HG03095 (cell line): ENCODE data around the gene RIMS4.
"Not testable (repeated sequence)": the region's sequence is repeated elsewhere in the genome, so short reads cannot be mapped to it uniquely, and the experiment has no call there.

ENCODE experiments used
- ATAC-seq: cut with Tn5 transposase; IDR thresholded peaks from one replicate; pipeline ENCODE4 v1.9.1; 2021; ENCODE audit warnings: moderate library complexity; ENCODE audit not compliant: unreplicated experiment

The RIMS4 gene

DNA sequence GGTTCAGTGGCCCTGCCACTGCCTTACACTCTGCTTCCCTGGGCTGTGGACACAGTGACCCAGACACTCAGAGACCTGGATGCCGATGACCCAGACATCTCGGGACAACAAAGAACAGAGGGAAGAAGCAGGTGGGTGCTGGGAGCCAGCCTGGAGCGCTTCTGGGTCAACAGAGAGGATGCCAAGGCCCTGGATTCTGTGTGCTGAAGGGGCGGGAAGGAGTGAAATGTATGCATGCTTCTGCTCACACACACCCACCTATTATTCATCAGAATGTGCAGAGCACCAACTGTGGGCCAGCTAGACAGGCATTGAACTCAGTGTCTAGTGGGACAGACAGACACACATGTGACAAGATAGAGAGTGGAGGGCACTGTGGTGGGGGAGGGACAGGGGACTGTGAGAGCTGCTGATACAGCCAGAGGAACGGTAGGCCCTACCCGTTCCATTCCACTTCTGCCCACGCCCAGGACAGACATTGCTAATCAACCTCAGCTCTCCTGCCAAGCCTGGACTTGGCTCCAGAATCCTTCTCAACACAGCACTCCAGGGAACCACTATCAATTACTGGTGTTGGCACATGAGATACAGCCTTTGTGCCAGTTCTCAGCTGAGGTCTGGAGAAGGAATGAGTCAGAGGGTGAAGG is 44.5 kb downstream of the RIMS4 start:
- ATAC-seq = no peak

DNA sequence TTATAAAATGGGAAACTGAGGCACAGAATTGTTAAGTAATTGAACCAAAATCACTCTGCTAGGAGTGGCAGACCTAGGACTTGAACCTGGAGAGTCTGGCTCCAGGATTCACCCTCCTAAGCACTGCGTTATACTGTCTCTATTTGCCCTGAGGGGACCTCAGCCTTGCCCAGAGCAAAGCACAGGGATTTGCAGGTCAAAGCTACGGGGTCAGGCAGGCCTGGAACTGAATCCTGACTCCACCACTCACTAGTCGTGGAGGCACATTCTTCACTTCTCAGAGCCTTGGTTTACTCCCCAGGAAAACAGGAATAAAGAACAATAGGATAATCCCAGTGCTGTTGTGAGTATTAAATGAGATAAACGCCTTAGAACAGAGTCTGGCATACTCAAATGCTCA is 45.3 kb downstream of the RIMS4 start:
- ATAC-seq = no peak

DNA sequence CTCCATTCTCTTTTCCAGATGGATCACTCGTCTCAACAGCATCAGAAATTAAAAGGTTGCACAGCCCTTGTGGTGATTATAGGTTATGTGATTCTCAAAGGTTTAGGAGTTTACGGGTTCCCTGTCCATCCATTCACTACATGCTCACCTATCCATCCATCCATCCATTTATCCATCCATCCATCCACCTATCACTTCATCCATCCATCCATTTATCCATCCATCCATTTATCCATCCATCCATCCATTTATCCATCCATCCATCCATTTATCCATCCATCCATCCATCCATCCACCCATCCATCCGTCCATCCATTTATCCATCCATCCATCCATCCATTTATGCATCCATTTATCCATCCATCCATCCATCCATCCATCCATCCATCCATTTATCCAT is 46.5 kb downstream of the RIMS4 start:
- not testable (repeated sequence) for ATAC-seq

DNA sequence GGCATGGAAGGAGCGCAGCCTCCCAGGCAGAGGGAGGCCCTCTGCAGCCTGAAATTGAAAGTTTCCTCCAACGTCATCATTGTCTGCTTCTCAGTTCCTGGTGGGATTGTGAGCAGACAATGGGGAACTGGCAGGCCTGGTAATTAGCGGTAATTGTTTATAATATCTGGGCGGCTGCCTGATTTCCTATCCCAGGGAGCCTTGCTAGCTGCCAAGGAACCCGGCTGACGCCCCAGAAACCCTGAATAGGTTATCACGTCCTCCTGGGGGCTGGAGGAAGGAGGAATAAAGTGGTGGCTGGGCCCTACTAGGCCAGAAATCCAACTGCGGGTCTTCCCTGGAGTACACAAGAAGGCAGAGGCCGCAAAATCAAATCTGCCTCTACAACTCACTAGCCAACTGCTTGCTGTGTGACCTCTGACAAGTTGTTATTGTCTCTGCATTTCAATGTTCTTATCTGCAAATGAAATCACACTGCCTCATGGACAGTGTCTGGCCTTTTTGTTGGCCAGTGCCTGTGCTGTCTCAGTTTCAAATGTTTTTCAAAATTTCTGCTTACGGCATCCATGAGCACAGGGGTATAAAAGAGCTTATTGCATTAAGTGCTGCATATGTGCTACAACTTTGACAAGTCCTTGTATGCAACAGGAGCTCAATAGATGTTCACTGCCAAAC is 47.7 kb downstream of the RIMS4 start:
- no peak for ATAC-seq

DNA sequence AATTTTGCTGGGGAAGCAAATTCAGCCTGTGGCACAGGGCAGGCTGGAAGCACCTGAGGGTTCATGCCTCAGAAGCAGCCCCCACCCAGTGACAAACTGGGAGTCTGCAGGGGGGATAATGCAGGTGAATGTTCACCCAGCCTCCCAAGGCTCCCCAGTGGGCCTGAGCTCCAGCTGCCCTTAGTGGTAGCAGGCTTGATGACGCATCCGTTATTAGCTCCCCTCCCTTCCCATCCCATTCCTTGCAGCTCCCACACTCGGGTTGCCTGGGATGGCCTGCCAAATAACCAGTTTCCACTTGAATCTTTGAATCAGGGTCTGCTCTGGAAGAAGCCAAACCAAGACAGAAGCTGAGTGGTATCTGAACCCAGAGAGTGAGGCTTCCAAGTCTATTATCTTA is 48.9 kb downstream of the RIMS4 start:
- ATAC-seq = no peak

DNA sequence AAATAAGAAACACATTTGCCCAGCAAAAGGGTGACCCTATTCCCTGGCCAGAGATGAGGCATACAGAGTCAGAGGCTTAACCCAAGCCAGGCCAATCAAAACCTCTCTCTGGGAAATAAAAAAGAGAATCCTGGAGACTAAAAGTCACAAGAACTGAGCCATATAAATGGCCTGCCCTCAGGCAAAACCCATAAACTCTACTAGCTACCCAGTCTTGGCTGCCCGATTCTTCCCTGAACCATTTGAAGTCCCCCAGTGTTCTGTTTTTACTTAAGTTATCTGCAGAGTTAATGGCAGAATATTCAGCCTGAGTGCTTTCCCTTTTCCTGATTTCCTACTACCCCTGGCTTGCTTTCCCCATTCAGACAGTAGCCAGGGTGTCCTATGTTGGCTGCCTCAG is 50.8 kb downstream of the RIMS4 start:
- no peak for ATAC-seq

DNA sequence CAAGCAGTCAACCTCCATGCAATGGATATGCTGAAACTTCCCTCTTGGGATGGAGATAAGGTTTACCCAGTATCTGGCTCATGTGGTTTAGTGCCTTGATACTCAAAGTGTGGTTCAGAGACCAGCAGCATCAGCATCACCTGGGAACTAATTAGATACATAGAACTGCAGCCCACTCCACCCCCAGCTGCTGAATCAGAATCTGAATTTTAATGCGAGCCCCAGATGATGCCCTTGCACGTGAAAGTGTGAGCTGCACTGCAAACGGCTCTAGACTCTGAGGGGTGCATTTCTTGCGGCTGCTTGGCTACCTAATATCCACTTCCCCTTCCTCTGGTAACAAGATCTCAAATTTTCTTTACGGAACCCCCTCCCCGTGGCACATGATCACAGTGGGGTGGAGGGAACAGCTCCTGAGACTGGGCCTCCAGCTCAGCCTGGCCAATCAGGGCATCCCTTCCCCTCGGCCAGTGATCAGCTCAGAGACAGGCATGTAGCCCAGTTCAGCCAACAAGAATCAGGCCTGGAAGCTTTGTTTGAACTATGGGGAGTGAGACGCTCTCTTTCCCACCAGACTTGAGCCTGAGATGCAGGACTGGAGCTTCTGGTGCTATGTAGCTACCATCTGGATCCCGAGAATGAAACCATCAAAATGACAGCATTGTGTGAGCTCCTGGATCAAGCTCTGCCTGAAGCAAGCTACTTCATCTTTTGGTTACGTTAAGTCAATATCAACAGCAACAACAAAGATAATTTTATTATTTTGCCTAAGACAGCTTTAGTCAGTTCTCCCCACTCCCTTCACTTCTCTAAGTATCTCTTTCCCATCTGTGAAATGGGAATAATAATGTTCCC is 51.9 kb downstream of the RIMS4 start:
- no peak for ATAC-seq

DNA sequence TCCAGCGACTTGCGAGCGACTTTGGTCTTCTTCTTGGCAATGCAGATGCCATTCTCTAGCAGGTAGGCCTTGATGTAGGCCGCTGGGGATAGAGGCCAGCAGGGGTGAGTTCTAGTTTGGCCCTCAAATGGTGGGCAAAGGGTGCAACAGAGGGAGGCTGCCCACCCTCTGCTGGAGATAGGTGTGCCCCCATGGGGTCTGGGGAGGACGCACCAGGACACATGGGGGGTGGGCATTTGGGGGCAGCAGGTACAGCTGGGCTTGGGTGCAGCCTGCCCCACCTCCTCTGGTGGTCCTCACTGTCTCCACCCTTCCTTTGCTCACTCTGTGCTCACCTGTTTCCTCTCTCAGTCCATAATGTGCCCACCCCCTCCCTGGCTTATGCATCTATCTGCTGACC is 53.4 kb downstream of the RIMS4 start:
- no peak for ATAC-seq

DNA sequence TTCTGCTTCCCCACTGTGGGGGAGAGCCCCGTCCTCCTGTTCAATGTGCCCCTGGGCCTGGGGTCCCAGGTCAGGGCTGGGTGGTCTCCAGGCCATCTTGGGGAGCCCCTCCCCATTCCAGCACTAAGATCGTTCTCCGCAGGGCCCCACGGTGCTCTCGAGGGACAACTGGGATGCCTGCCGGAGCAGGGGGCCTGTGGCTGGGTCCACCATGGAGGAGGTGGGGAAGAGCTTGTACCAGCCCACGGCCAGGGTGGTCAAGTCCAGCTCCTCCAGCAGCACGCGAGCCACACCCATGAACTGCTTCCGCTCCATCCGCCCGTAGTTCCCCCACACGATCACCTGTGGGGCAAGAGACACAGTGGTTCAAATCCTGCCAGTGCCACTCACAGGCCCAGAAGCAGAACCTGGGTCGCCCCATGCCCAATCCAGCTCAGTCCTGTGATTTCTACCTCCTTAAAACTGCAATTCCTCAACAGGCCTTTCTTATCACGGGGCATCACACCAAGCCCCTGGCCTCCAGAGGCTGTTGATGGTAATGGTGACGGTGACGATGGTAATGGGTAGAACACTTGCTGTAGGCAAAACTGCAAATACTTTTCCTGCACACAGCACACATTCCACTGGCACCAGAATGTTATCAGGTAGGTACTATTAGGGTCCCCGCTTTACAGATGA is 54.2 kb downstream of the RIMS4 start:
- no peak for ATAC-seq

DNA sequence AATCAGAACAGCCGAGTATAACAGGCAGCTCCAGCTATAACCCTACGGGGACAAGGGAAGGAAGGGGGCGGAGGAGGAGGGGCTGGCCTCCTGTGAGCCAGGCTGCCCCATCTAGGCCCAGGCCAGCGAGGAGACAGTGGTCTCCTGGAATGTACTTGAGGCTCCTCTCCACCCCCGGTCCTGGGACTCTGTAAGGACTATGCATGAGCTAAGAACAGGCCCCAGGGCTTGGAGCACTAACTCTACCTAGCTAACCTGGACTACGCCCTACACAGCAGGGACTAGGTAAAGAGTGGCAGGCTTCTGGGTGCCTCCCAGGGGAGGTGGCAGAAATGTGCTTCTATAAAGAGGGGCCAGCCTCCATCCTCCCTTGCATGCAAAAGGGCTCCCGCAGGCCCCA is 55.8 kb downstream of the RIMS4 start:
- ATAC-seq = no peak

DNA sequence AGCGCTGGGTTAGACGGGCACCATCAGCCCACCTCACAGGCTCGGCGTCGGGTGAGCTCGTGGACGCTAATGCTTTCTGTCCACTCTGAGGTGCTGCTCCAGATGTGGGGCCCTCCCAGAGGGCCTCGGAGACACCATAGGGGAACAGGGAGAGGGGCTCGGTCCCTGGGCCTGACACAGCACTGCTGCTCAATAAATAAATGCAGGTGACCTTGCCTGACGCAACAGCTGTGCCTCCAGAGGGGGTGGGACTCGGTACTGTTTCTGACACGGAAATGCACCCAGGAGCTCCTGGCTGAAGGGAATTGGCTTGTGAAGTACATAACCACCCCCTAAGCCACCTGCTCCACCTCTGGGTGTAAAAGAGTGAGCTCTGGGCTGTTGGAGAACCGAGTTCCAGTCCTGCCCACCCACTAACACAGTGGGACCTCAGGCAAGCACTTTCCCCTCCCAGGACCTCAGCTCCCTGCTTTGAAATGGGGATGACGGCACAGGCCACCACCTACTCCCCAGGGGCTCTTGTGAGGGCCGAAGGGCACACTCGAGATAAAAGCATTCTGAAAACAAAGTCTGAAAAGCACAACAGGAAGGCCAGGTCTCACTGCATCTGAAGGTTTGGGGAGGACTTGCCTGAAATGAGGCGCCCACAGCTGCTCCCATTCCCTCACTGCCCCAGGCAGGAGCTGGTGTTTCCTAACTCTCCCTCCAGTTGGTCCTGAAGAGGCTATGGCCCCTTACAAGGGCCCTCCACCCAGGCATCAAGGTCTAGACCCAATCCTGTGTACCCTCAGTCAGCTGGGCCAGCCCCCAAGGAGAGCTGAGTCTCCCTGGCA is 58.0 kb downstream of the RIMS4 start:
- ATAC-seq = no peak

DNA sequence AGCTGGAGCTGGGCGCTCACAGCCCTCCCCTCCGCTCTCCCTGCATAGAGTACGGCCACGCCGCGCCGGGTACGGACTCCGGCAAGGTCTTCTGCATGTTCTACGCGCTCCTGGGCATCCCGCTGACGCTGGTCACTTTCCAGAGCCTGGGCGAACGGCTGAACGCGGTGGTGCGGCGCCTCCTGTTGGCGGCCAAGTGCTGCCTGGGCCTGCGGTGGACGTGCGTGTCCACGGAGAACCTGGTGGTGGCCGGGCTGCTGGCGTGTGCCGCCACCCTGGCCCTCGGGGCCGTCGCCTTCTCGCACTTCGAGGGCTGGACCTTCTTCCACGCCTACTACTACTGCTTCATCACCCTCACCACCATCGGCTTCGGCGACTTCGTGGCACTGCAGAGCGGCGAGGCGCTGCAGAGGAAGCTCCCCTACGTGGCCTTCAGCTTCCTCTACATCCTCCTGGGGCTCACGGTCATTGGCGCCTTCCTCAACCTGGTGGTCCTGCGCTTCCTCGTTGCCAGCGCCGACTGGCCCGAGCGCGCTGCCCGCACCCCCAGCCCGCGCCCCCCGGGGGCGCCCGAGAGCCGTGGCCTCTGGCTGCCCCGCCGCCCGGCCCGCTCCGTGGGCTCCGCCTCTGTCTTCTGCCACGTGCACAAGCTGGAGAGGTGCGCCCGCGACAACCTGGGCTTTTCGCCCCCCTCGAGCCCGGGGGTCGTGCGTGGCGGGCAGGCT is 60.1 kb downstream of the RIMS4 start:
- ATAC-seq = no peak

DNA sequence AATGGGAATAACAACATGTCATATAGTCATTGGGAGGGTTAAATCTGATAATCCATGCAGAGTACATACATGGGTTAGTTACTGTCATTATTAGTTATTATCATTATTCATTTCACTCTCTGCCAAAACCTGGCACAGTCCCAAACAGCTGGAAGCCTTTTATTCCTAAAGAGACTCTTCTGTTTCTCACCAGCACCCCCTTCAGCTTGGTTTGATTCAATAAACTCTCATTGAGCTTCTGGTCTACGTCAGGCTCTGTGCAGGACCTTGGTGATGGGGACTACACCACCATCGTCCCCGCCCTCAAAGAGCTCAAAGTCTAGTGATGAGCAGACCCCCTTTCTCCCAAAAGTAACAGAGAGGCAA is 62.4 kb downstream of the RIMS4 start:
- no peak for ATAC-seq

DNA sequence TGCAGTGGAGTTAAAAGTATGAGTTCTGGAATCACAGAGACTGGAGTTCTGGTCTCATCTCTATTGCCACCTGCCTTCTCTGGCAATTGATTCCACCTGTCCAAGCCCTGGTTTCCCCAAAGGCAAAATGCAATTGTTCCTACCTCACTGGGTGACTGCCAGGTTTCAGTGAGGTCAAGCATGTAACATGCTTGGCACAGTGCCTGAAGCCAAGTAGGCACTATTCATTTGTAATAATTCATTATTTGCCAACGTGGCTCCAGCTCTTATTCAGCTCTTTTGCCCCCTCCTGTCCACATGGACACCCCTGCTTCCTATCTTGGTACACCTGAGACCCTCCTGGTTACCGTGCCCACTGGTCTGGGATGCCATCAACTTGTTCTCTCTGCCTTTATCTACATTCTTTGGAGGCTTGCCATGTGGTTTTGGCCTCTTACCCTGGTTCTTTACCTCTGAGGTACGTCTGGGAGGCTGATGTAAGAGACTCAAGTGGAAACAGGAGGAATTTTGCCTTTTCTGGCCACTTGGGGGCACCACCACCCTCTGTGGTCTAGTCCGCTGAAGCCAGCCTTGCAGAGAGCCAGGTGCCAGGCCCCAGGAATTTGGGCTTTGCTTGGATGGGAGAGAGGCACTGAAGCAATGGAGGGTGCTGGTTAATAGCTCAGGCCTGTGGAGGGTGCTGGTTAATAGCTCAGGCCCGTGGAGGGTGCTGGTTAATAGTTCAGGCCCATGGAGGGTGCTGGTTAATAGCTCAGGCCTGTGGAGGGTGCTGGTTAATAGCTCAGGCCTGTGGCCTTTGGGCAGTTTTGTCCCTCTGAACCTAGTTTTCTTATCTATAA is 63.0 kb downstream of the RIMS4 start:
- no peak for ATAC-seq

DNA sequence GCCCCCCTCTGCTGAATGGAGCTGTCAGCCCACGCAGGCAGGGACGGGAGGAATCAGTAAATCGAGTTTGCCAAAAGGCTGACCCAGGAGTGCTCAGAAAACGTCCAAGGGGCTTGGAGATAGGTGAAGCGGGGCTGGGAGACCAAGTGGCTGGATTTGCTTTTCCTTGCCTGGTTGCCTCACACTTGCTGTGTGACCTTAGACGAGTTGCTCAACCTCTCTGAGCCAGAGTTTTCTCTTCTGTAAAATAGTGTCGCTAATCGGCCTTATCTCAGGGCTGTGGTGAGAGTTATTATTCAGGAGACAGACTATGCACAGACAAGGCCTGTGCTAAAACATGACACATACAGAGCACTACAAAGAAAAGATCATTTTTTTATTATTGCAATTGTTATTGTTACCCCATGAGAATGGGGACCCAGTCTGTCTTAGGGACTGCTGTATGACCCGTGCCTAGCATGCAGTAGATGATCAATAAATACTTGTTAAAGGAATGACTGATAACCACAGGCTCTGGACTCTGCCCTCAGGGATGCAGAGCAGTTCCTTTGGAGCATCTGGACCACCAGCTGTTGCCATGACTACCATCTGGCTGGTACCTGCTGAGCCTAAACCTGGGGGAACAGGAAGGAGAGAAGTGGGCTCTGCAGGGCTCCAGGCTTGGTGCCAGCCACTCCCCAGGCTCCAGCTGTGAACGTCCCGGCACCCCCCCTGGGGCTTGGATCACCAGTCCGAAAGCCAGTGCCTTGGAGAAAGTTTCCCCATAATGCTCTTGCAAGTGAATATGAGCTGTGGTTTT is 63.8 kb downstream of the RIMS4 start:
- ATAC-seq = no peak

DNA sequence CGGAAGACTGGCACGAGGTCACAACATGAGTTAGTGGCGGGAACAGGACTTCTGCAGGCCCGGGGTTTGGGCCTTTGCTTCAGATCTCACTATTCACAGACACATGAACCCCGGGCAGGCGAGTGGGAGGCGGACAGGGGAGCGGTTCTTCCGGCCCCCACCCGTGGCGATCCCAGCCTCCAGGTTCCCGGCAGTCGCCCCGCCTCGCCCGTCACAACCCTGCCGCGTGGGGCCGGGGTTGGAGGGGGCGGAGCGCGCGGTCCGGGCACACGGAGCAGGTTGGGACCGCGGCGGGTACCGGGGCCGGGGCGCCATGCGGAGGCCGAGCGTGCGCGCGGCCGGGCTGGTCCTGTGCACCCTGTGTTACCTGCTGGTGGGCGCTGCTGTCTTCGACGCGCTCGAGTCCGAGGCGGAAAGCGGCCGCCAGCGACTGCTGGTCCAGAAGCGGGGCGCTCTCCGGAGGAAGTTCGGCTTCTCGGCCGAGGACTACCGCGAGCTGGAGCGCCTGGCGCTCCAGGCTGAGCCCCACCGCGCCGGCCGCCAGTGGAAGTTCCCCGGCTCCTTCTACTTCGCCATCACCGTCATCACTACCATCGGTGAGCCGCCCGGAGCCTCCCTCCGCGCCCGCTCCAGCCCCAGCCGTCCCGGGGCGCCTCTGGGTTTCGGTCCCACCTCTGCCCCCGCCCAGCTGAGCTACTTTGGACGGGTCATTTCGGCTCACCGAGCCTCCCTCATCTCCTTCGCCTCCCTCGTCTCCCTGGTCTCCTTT is 64.6 kb downstream of the RIMS4 start, which contains the start of gene KCNK15:
Gene KCNK15, plus strand, starts transcription at position 268 of the 769 bp plus-strand sequence. Its CDS starts 46 bp downstream, at position 314.
- ATAC-seq = no peak

DNA sequence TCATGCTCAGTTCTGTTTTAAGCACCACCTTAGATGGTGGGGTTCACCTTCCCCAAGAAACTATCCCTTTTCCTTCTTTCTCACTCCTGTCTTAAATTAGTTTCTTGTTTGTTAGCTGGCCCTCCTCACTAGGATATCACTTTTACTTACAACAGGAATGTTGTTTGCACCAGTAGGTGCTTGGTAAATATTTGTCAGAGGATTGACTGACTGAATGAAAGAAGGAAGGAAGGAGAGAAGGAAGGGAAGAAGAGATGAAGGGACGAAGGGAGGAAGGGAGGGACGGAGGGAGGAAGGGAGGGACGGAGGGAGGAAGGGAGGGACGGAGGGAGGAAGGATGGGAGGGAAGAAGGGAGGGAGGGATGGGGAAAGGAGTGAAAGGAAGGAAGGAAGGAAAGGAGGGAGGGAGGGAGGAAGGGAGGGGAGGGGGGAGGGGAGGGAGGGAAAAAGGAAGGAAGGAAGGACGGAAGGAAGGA is 65.2 kb downstream of the RIMS4 start:
- ATAC-seq = no peak
